ENCODE results near the gene C2CD3. TPM values are rescaled to one million over a fixed set of nuclear protein-coding genes. Genes with fewer than 3 reads are reported as not detected.

The C2CD3 gene
- total RNA-seq, 1 donor from 2014 or later: 53.7 TPM

DNA sequence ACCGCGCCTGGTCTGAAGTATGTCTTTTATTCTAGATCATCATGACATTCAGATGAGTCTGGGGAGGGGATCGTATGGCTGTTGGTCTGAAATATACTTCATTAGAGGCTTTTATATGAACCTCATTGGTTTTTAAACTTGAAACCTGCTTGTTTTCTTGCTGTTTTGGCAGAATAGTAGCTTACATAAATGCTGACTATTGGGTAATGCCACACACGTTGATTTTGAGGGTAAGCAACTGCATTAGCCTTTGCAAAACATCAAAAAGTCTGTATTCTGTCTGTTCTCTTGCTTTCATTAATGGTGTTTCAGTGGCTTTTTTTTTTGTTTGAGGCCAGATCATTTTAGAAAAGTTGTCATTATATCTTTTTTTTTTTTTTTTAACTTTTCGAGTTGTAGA is 14.5 kb upstream of the C2CD3 start:
- H3K36me3 Mint-ChIP-seq (ENCODE audit: low read depth, unreplicated experiment): peaks cover 17% of the 10 kb centered on the region

GRCh38 chr11:74182635-74183034 is 11.8 kb upstream of the C2CD3 start:
- H3K27ac ChIP-seq (ENCODE audit: low read depth, low read length): no peak overlapping the region
- TF ChIP-seq EZH2 (IDR thresholded peaks at IDR 0.05; ENCODE audit: insufficient read depth, low read length) (no peak), CTCF (IDR thresholded peaks at IDR 0.05; ENCODE audit: insufficient read depth, low read depth, low read length) (no peak)
- no peaks in the 10 kb centered on the region for H3K27me3 ChIP-seq (ENCODE audit: insufficient read depth, low read length)
- DNase-seq (ENCODE audit: low read depth): peak; percentile 31
- peak overlapping the region; percentile 16 for H3K4me3 Mint-ChIP-seq (ENCODE audit: unreplicated experiment)
- no peak overlapping the region for H3K9ac ChIP-seq (ENCODE audit: low read length)
- H4K20me1 ChIP-seq (ENCODE audit: insufficient read depth, low read length): peaks cover 72% of the 10 kb centered on the region
- no peak overlapping the region for H3K4me2 ChIP-seq (ENCODE audit: low read length)
- FAIRE-seq: no peak
- no peaks in the 10 kb centered on the region for H3K9me3 ChIP-seq (ENCODE audit: insufficient read depth, low read depth, low read length)
- peaks cover 4% of the 10 kb centered on the region for H3K4me1 ChIP-seq (ENCODE audit: insufficient read depth, low read length)
- H3K79me2 ChIP-seq (ENCODE audit: insufficient read depth, low read length): peaks cover 81% of the 10 kb centered on the region
- no peak overlapping the region for H2AFZ ChIP-seq (ENCODE audit: low read depth, low read length)
- no peak overlapping the region for H3K27ac Mint-ChIP-seq (ENCODE audit: unreplicated experiment)
- H3K36me3 ChIP-seq (ENCODE audit: insufficient read depth, low read length): no peaks in the 10 kb centered on the region
- H3K4me3 ChIP-seq (ENCODE audit: insufficient read depth, low read depth, low read length): no peak overlapping the region
- no peaks in the 10 kb centered on the region for H3K27me3 Mint-ChIP-seq (ENCODE audit: low read depth, unreplicated experiment)
- H3K9me3 Mint-ChIP-seq (ENCODE audit: unreplicated experiment): no peaks in the 10 kb centered on the region
- peaks cover 13% of the 10 kb centered on the region for H3K36me3 Mint-ChIP-seq (ENCODE audit: low read depth, unreplicated experiment)
- peaks cover 41% of the 10 kb centered on the region for H3K4me1 Mint-ChIP-seq (ENCODE audit: low read depth, unreplicated experiment)

More for the DNA sequence above, 14.5 kb upstream of the C2CD3 start:
- H3K9ac ChIP-seq (ENCODE audit: low read length): no peak overlapping the region
- H3K27me3 Mint-ChIP-seq (ENCODE audit: low read depth, unreplicated experiment): no peaks in the 10 kb centered on the region
- TF ChIP-seq CTCF (IDR thresholded peaks at IDR 0.05; ENCODE audit: insufficient read depth, low read depth, low read length) (no peak), EZH2 (IDR thresholded peaks at IDR 0.05; ENCODE audit: insufficient read depth, low read length) (no peak)
- no peak for DNase-seq (ENCODE audit: low read depth)
- H3K4me2 ChIP-seq (ENCODE audit: low read length): no peak overlapping the region
- H4K20me1 ChIP-seq (ENCODE audit: insufficient read depth, low read length): peaks cover 62% of the 10 kb centered on the region
- H3K4me1 Mint-ChIP-seq (ENCODE audit: low read depth, unreplicated experiment): peaks cover 28% of the 10 kb centered on the region
- no peaks in the 10 kb centered on the region for H3K36me3 ChIP-seq (ENCODE audit: insufficient read depth, low read length)
- H3K9me3 ChIP-seq (ENCODE audit: insufficient read depth, low read depth, low read length): no peaks in the 10 kb centered on the region
- no peak overlapping the region for H3K4me3 ChIP-seq (ENCODE audit: insufficient read depth, low read depth, low read length)
- H2AFZ ChIP-seq (ENCODE audit: low read depth, low read length): no peak overlapping the region
- no peak for FAIRE-seq
- no peaks in the 10 kb centered on the region for H3K27me3 ChIP-seq (ENCODE audit: insufficient read depth, low read length)
- no peak overlapping the region for H3K27ac Mint-ChIP-seq (ENCODE audit: unreplicated experiment)
- H3K4me3 Mint-ChIP-seq (ENCODE audit: unreplicated experiment): peak overlapping the region; percentile 34
- peaks cover 4% of the 10 kb centered on the region for H3K4me1 ChIP-seq (ENCODE audit: insufficient read depth, low read length)
- no peak overlapping the region for H3K27ac ChIP-seq (ENCODE audit: low read depth, low read length)
- peaks cover 80% of the 10 kb centered on the region for H3K79me2 ChIP-seq (ENCODE audit: insufficient read depth, low read length)
- no peaks in the 10 kb centered on the region for H3K9me3 Mint-ChIP-seq (ENCODE audit: unreplicated experiment)

DNA sequence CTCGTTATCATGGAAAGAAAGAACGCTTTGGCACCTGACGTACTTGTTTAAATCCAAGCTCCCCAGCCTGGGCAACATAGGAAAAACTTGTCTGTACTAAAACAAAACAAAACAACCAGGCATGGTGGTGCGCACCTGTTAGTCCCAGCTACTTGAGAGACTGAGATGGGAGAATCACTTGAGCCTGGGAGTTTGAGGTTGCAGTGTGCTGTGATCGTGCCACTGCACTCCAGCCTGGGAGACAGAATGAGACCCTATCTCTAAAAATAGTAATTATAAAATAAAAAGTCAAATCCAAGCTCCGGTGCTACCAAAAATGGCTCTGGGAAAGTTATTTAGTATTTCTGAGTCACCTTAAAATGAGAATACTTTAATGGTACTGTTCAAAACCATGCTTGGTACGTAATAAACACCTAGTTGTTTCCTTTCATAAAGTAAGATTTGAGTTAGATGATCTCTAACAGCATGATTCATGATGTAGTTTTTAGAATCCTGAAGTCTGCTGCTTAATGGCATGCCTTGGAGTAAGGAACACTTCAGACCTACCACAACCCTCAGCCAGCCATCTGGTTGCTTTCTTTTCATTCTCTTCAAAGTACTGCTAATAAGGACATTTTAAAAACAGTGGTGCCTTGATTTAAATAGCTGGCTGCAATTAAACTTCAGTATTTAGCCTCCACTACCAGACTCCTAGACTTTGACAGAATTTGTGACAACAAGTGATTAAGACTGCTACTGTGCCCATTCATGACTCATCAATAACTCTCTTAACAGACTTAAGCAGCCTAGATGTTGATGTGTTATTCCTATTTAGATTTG is 8.6 kb upstream of the C2CD3 start:
- peak; percentile 51 for DNase-seq (ENCODE audit: low read depth)
- Histone ChIP-seq H3K27ac (ENCODE audit: low read depth, low read length) (no peak overlapping the region), H4K20me1 (ENCODE audit: insufficient read depth, low read length) (peaks cover 49% of the 10 kb centered on the region), H3K4me3 (ENCODE audit: insufficient read depth, low read depth, low read length) (no peak overlapping the region), H3K9ac (ENCODE audit: low read length) (no peak overlapping the region), H3K9me3 (ENCODE audit: insufficient read depth, low read depth, low read length) (no peaks in the 10 kb centered on the region), H3K4me2 (ENCODE audit: low read length) (no peak overlapping the region), H2AFZ (ENCODE audit: low read depth, low read length) (no peak overlapping the region), H3K27me3 (ENCODE audit: insufficient read depth, low read length) (no peaks in the 10 kb centered on the region), H3K79me2 (ENCODE audit: insufficient read depth, low read length) (peaks cover 89% of the 10 kb centered on the region), H3K4me1 (ENCODE audit: insufficient read depth, low read length) (no peaks in the 10 kb centered on the region), H3K36me3 (ENCODE audit: insufficient read depth, low read length) (no peaks in the 10 kb centered on the region)
- no peaks in the 10 kb centered on the region for H3K27me3 Mint-ChIP-seq (ENCODE audit: low read depth, unreplicated experiment)
- no peak for FAIRE-seq
- TF ChIP-seq EZH2 (IDR thresholded peaks at IDR 0.05; ENCODE audit: insufficient read depth, low read length): no peak
- TF ChIP-seq CTCF (IDR thresholded peaks at IDR 0.05; ENCODE audit: insufficient read depth, low read depth, low read length): no peak
- peaks cover 13% of the 10 kb centered on the region for H3K36me3 Mint-ChIP-seq (ENCODE audit: low read depth, unreplicated experiment)
- H3K4me1 Mint-ChIP-seq (ENCODE audit: low read depth, unreplicated experiment): peaks cover 29% of the 10 kb centered on the region
- H3K9me3 Mint-ChIP-seq (ENCODE audit: unreplicated experiment): no peaks in the 10 kb centered on the region
- peak overlapping the region; percentile 26 for H3K27ac Mint-ChIP-seq (ENCODE audit: unreplicated experiment)
- H3K4me3 Mint-ChIP-seq (ENCODE audit: unreplicated experiment): peak overlapping the region; percentile 73

Data from astrocyte (in vitro differentiated cells and primary cell).